Measurements from ENCODE around the gene CATSPERD.
A peak's percentile ranks its signal among the peaks of the same experiment; 100 is the strongest.
"Not testable (repeated sequence)": the region's sequence is repeated elsewhere in the genome, so short reads cannot be mapped to it uniquely, and the experiment has no call there.

CATSPERD gene

GRCh38 chr19:5686647-5687359 lies 33.6 kb upstream of the CATSPERD start:
- DNase-seq: peak; percentile 96

DNA sequence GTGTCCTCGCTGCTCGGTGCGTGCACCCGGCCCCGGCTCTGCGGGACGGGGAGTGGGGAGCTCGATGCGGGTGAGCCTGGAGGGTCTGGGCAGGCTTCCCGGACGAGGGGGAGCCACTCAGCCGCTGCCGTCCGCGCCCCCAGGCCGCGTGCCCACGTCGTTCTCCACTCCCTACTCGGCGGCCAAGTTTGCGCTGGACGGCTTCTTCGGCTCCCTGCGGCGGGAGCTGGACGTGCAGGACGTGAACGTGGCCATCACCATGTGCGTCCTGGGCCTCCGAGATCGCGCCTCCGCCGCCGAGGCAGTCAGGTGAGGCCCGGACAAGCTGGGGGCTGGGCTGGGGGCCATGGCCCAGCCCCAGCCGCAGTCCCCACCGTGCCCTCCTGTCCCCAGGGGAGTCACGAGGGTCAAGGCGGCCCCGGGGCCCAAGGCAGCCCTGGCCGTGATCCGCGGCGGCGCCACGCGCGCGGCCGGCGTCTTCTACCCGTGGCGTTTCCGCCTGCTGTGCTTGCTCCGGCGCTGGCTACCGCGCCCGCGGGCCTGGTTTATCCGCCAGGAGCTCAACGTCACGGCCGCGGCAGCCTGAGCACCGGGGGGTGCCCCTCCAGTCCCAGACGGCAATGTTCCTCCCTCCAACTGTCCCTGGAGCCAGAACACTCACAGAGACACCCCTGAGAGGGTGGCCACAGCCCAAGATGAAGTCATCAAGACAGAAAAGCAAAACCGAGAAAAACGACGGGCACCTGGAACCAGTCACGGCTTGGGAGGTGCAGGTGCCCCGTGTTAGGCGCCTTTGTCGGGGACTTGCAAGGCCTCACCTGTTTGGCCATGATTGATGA lies 32.9 kb upstream of the CATSPERD start:
- DNase-seq: no peak

- DNase-seq: not testable (repeated sequence)
Measured at GRCh38 chr19:5688262-5688881, 32.1 kb upstream of the CATSPERD start.

- DNase-seq: peak; percentile 97
Measured at GRCh38 chr19:5690125-5690954, 30.1 kb upstream of the CATSPERD start, which contains the start of gene RPL36. TSS of gene RPL36 (plus strand) at chr19:5690295. CDS start at chr19:5690508, 213 bp downstream.

DNA sequence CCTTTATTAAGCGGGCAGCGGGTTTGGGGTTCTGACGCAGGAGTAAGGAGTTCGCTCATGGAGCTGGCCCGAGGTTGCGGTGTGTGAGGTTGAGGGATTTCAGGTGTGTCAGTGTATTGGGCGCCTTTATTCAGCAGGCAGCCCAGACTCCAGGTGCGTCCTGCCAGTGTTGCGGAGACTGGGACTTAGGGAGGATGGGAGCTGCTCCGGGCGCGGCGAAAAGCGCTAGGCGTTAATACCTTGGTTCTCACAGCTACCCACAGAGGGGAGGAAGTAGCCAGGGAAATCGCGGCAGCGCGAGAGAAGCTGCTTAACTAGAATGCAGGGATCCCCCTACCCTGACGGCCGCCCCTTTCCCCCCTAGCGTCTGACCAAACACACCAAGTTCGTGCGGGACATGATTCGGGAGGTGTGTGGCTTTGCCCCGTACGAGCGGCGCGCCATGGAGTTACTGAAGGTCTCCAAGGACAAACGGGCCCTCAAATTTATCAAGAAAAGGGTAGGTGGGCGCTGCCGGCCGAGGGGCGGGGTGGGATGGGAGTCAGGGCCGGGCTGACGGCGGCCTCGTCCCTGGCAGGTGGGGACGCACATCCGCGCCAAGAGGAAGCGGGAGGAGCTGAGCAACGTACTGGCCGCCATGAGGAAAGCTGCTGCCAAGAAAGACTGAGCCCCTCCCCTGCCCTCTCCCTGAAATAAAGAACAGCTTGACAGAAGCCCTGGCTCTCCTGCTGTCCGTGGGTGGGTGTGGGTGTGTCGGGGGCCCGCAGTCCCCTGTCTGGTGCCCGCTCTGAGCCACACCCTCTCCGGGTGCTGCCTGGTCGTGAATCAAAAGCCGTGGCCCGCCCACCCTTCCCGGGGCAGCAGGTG lies 29.2 kb upstream of the CATSPERD start:
- DNase-seq: no peak

DNA sequence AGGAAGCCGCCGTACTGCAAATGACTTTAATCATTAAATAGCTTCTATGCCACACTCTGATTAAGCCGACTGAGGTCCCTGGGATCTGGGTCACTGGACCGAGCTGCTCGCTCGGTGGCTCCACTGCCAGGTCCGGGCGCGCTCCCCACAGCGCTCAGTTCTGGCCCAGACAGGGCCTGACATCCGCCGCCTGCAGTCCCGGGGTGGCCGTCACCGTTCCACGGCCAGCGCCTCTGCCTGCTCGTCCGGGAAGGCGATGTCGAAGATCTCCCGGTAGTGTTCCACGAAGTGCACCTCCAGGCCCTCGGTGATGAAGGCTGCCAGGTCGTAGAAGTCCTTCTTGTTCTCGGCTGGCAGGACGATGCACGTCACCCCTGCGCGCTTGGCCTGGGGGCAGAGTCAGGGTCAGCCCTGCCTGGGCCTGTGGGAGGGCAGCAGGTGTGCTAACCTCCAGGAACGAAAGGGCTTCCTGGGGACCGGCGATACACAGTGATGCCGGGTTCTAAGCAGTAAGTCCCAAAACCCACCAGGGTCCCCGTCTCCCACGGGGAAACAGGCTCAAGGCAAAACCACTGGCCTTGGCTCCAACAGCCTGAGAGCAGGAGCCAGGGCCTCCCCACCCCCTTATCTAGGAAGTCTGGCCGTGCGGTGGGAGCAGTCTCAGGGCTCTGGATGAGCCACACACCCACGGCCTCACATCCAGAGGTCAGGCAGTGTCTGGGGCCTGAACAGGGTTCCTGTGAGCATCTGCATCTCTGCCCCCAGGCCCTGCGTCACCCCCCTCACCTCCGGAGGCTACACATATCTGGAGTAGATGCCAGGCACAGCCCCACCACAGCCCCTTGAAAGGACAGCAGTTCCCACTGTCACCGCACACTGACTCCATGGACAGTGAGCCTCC lies 28.4 kb upstream of the CATSPERD start:
- DNase-seq: no peak

DNA sequence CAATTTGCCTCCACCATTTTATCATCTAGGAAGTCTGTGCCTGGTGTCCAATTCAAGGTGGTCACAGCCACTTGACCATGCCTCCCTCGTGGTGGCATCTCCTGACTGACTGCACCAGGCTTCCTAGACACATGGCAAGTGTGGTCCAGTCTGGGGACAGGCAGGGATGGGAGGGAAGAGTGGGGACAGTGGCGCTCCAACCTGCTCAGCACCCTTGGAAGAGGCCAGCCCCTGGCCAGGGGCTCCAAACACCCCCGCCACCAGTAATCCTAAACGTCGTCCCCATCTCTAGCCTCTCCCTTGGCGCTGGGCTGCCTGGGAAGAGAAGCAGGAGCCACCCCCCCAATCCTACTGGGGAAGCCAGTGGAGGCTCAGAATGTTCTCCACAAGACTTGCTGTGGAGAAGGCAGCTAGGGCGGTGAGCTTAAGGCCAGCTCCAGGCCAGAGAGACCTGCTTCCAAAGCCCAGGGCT lies 27.7 kb upstream of the CATSPERD start:
- DNase-seq: no peak

- no peak for DNase-seq
Measured at GRCh38 chr19:5693195-5694166, 27.0 kb upstream of the CATSPERD start.

DNA sequence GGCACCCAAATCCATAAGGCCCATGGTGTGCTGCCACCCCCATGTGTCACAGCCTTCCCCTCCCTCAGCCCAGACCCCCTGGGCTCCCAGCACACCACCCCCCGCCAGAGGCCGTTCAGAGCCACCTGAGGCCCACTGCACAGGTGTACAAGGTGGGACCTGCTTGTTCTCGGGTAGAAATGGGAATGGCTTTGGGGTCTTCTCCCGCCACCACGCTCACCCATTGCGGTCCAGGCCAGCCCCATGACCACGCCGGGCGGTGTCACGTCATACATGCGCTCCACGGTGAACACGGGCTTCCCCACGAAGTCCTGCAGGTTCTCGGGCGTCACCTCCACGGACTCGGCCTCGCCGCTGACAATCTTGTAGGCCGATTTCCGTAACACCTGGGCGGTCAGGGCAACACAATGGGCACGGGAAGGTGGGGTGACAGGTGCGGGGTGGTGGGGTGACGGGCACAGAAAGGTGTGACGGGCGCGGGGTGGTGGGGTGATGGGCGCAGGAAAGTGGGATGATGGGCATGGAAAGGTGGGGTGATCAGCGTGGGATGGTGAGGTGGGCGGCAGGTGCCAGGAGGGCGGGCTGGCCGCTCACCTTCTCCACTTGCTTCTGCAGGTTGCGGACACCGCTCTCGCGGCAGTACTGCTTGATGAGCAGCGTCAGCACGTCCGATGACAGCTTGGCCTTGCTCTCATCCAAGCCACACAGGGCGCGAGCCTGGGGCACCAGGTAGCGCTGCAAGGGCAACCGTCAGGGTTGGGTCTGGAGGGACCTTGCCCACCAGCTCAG lies 26.1 kb upstream of the CATSPERD start:
- DNase-seq: no peak

GRCh38 chr19:5694956-5695648 lies 25.3 kb upstream of the CATSPERD start:
- DNase-seq: no peak

GRCh38 chr19:5695649-5696195 lies 24.7 kb upstream of the CATSPERD start:
- DNase-seq: no peak

- no peak for DNase-seq
Measured at GRCh38 chr19:5696196-5697021, 24.0 kb upstream of the CATSPERD start.

- DNase-seq: no peak
Measured at GRCh38 chr19:5697022-5697889, 23.2 kb upstream of the CATSPERD start.

GRCh38 chr19:5697890-5698634 lies 22.4 kb upstream of the CATSPERD start:
- DNase-seq: no peak

All from NCI-H345 (cell line).